Sigmoid colon (tissue), 4 donors: Measurements from ENCODE around the gene LRP2BP.

Experiments
- EP300 ChIP-seq, 4 donors: sonication (generic); formaldehyde crosslinking; IDR thresholded peaks; one replicate each; pipeline ENCODE4 v1.6.1; 2017; ENCODE audit warnings: antibody characterized with exemption in 4 of 4
- POLR2AphosphoS5 ChIP-seq, 4 donors: sonication (generic); formaldehyde crosslinking; IDR thresholded peaks; one replicate each; pipeline ENCODE4 v1.6.1; 2017; ENCODE audit warnings: antibody characterized with exemption in 4 of 4
- TF ChIP-seq, protein P1 (sequence below), 4 experiments: fragments of 450-650 bp in 3 of 4; fragments of 200-600 bp in 1 of 4; IDR thresholded peaks; one replicate each; pipeline ENCODE4 v1.5.1; 2016 to 2019; ENCODE audit warnings: antibody characterized with exemption in 4 of 4, mild to moderate bottlenecking in 3 of 4, moderate library complexity in 2 of 4

DNA sequence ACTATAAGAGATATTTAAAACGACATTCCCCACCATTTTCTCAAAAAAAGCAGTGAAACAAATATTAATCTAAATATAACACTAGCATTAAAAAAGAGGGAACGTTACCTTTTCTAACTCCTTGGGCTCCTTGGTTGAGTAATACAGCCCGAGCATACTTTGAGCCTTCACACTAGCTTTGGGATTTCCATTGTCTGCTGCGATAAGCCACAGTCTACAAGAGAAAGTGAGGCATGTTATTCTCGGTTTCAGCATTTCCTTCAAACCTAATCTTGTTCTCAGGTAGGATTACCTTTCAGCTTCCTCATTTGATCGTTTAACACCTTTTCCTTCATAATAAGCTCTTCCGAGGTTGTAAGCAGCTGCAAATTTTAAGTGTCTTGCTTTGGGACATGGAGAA lies 21.7 kb downstream of the LRP2BP start:
- TF ChIP-seq EP300 (IDR thresholded peaks at IDR 0.05) (no peak), POLR2AphosphoS5 (IDR thresholded peaks at IDR 0.05) (no peak)
- TF ChIP-seq, protein P1, sequence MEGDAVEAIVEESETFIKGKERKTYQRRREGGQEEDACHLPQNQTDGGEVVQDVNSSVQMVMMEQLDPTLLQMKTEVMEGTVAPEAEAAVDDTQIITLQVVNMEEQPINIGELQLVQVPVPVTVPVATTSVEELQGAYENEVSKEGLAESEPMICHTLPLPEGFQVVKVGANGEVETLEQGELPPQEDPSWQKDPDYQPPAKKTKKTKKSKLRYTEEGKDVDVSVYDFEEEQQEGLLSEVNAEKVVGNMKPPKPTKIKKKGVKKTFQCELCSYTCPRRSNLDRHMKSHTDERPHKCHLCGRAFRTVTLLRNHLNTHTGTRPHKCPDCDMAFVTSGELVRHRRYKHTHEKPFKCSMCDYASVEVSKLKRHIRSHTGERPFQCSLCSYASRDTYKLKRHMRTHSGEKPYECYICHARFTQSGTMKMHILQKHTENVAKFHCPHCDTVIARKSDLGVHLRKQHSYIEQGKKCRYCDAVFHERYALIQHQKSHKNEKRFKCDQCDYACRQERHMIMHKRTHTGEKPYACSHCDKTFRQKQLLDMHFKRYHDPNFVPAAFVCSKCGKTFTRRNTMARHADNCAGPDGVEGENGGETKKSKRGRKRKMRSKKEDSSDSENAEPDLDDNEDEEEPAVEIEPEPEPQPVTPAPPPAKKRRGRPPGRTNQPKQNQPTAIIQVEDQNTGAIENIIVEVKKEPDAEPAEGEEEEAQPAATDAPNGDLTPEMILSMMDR (IDR thresholded peaks at IDR 0.05) = no peak
